K562 (cell line): ENCODE data around the gene NIPA2. TPM values are rescaled to one million over a fixed set of nuclear protein-coding genes. Genes with fewer than 3 reads are reported as not detected.

ENCODE experiments used
- ATAC-seq: fragments of 200-7000 bp; cut with Tn5 transposase; 3 replicates; pipeline ENCODE4 v1.9.1; 2020; ENCODE audit warnings: moderate library complexity
- BruUV-seq: library from RNA; stranded (reverse); fragments of 400-500 nt; replicated peaks from 2 replicates; lab custom pipeline; 2021; lab: Mats Ljungman, UMichigan
- CTCF ChIA-PET: fragments of 300-600 bp; formaldehyde crosslinking; extraction: SDS; loops from one replicate; lab custom pipeline; 2021; ENCODE audit warnings: low intra/inter-chr PET ratio; lab: Yijun Ruan, JAX
- POLR2A ChIA-PET: fragments of 300-600, 350-650 bp; sonication (Branson Sonifier 250); formaldehyde crosslinking; extraction: SDS; loops from one replicate; lab custom pipeline; 2021; ENCODE audit warnings: antibody characterized with exemption, inconsistent platforms; lab: Yijun Ruan, JAX
- DNase-seq, 4 experiments: peaks; one replicate each; pipeline versions ENCODE4 v3.0.0 to v3.0.0-alpha.2; 2011 to 2018; ENCODE audit warnings: low spot score in 3 of 4, mixed read lengths in 3 of 4; ENCODE audit errors: extremely low read depth in 1 of 4
- FAIRE-seq: peaks from 2 replicates; lab custom pipeline; 2011; peaks lifted over from hg19 to GRCh38; lab: Jason Lieb, UNC
- H2AFZ ChIP-seq: 2 replicates; pipeline ENCODE4 v1.6.0; 2011; ENCODE audit warnings: low read depth, low read length, control low read depth, inconsistent platforms
- H3K27ac ChIP-seq: fragments of 200-600 bp; 3 replicates; pipeline ENCODE4 v1.8.0; 2011; ENCODE audit warnings: low read depth, mild to moderate bottlenecking, control low read depth, inconsistent platforms, low read length, moderate library complexity, mixed read lengths; ENCODE audit errors: extremely low read depth
- H3K27me3 ChIP-seq, 2 experiments: fragments of 300-600 bp in 1 of 2; 2 replicates in 1 of 2; 3 replicates in 1 of 2; pipeline versions ENCODE4 v1.6.0 to v1.8.0; 2011; ENCODE audit warnings: inconsistent platforms in 2 of 2, low read length in 2 of 2, mild to moderate bottlenecking in 1 of 2, mixed read lengths in 1 of 2, moderate library complexity in 1 of 2; ENCODE audit not compliant: control insufficient read depth in 2 of 2, insufficient read depth in 2 of 2
- H3K36me3 ChIP-seq: fragments of 300-600 bp; 3 replicates; pipeline ENCODE4 v1.8.0; 2011; ENCODE audit warnings: mild to moderate bottlenecking, low read length, inconsistent platforms; ENCODE audit not compliant: control insufficient read depth, insufficient read depth
- H3K4me1 ChIP-seq, 2 experiments: fragments of 200-600 bp in 1 of 2; replicated peaks in 1 of 2; 2 replicates in 1 of 2; 3 replicates in 1 of 2; pipeline versions ENCODE4 v1.5.1 to v1.8.0; 2011; ENCODE audit warnings: inconsistent platforms in 2 of 2, low read length in 2 of 2, mild to moderate bottlenecking in 1 of 2, mixed read lengths in 1 of 2, moderate library complexity in 1 of 2; ENCODE audit not compliant: control insufficient read depth in 2 of 2, insufficient read depth in 2 of 2
- H3K4me2 ChIP-seq: 2 replicates; pipeline ENCODE4 v1.6.1; 2011; ENCODE audit warnings: low read length, control low read depth, inconsistent platforms, mixed read lengths; ENCODE audit not compliant: insufficient read depth
- H3K4me3 ChIP-seq: fragments of 200-600 bp; sonication (generic), shearing (Covaris generic); 2 replicates; pipeline ENCODE4 v1.5.1; 2016; ENCODE audit warnings: control low read depth, inconsistent platforms
- H3K79me2 ChIP-seq: fragments of 200-600 bp; 3 replicates; pipeline ENCODE4 v1.8.0; 2011; ENCODE audit warnings: low read length, inconsistent platforms; ENCODE audit not compliant: control insufficient read depth, insufficient read depth
- H3K9ac ChIP-seq, 2 experiments: 2 replicates each; pipeline versions ENCODE4 v1.6.0 to v1.6.1; 2011; ENCODE audit warnings: low read depth in 2 of 2, low read length in 2 of 2, control low read depth in 1 of 2, inconsistent platforms in 1 of 2, mild to moderate bottlenecking in 1 of 2, mixed read lengths in 1 of 2; ENCODE audit not compliant: insufficient read depth in 1 of 2
- H3K9me1 ChIP-seq: one replicate; pipeline ENCODE4 v1.6.0; 2011; ENCODE audit warnings: inconsistent platforms, mild to moderate bottlenecking, low read length, moderate library complexity; ENCODE audit not compliant: control insufficient read depth, insufficient read depth
- H3K9me3 ChIP-seq: replicated peaks from 2 replicates; pipeline ENCODE4 v1.5.1; 2011; ENCODE audit warnings: low read depth, low read length, inconsistent platforms; ENCODE audit not compliant: control insufficient read depth, insufficient read depth
- H4K20me1 ChIP-seq: replicated peaks from 2 replicates; pipeline ENCODE4 v1.6.1; 2011; ENCODE audit warnings: low read length, inconsistent platforms, mixed read lengths; ENCODE audit not compliant: control insufficient read depth, insufficient read depth
- CREB1 ChIP-seq, 2 experiments: sonication (generic) in 1 of 2; formaldehyde crosslinking in 1 of 2; IDR thresholded peaks; 2 replicates each; pipeline versions ENCODE4 v1.6.1 to v1.8.0; 2012 to 2022; ENCODE audit warnings: inconsistent platforms in 1 of 2, mild to moderate bottlenecking in 1 of 2, missing genetic modification reagents in 1 of 2, moderate library complexity in 1 of 2
- HMG20A ChIP-seq: fragments of 450-650 bp; formaldehyde crosslinking; conservative IDR thresholded peaks from 2 replicates; pipeline ENCODE4 v1.4.0; 2020; ENCODE audit warnings: mild to moderate bottlenecking, mixed read lengths
- MEF2A ChIP-seq: IDR thresholded peaks from 2 replicates; pipeline ENCODE4 v1.6.1; 2011; ENCODE audit warnings: low read depth, mild to moderate bottlenecking, low read length, moderate library complexity; ENCODE audit not compliant: control insufficient read depth
- XRCC4 ChIP-seq: IDR thresholded peaks from one replicate; pipeline ENCODE4 v1.6.1; 2011; ENCODE audit not compliant: insufficient read depth, insufficient read length; ENCODE audit errors: extremely low read depth
- YY1 ChIP-seq, 3 experiments: IDR thresholded peaks; 2 replicates each; pipeline ENCODE4 v1.6.1; 2011; ENCODE audit warnings: low read length in 2 of 3, mild to moderate bottlenecking in 2 of 3, moderate library complexity in 2 of 3, borderline replicate concordance in 1 of 3, control low read depth in 1 of 3, low read depth in 1 of 3; ENCODE audit not compliant: insufficient read depth in 3 of 3, insufficient replicate concordance in 2 of 3, control insufficient read depth in 1 of 3, insufficient read length in 1 of 3; ENCODE audit errors: extremely low read depth in 1 of 3
- ZNF165 ChIP-seq: fragments of 250-450 bp; sonication (Bioruptor Pico); IDR thresholded peaks from 2 replicates; pipeline ENCODE4 v1.4.0; 2020; ENCODE audit warnings: borderline replicate concordance
- WGBS: fragments of 100-300 bp; shearing (Covaris generic); methylation state at CpG from one replicate; pipeline ENCODE4 v1.1.6; 2016; ENCODE audit warnings: low coverage, mixed read lengths; ENCODE audit not compliant: insufficient coverage; ENCODE audit errors: missing lambda C conversion rate; 5-methylcytosine and 5-hydroxymethylcytosine counted together
- in situ Hi-C: fragments of 300-500 bp; cut with MboI; formaldehyde crosslinking; loops from 4 replicates; pipeline ENCODE4 v1.15.0; 2018; ENCODE audit warnings: inconsistent platforms, mixed read lengths
- intact Hi-C: fragments of 100-400 bp; cut with micrococcal nuclease; formaldehyde crosslinking; loops from 2 replicates; pipeline ENCODE4 v1.14.2; 2022
- polyA plus RNA-seq, 8 experiments: library from polyadenylated mRNA; depleted of rRNA in 4 of 8; stranded (reverse) in 5 of 8; unstranded in 3 of 8; fragments of >200 nt; fragmentation: Nextera tagmentation in 2 of 8; fragmentation: Illumina TruSeq in 1 of 8; extraction: Ambion mirVana in 2 of 8; extraction: Trizol in 1 of 8; gene quantifications; 2 replicates each; pipeline versions ENCODE4 v1.2.1 to v1.2.3, GENCODE V29; 2011 to 2014; ENCODE audit warnings: inconsistent platforms in 1 of 8, missing spikeins in 1 of 8
- total RNA-seq, 7 experiments: library from RNA; depleted of rRNA in 6 of 7; stranded (reverse); fragments of >200 nt in 6 of 7; fragmentation: Illumina TruSeq in 2 of 7; extraction: Trizol in 2 of 7; gene quantifications; 2 replicates each; pipeline versions ENCODE4 v1.2.1 to v1.2.3, GENCODE V29; 2011 to 2021; ENCODE audit warnings: low replicate concordance in 1 of 7

The NIPA2 gene
- total and polyA plus RNA-seq, 9 of the 15 experiments (the other 6 are each of a cell fraction or from before 2014, with no cell fraction given), result 18.7 to 107 (median 87.3) TPM

DNA sequence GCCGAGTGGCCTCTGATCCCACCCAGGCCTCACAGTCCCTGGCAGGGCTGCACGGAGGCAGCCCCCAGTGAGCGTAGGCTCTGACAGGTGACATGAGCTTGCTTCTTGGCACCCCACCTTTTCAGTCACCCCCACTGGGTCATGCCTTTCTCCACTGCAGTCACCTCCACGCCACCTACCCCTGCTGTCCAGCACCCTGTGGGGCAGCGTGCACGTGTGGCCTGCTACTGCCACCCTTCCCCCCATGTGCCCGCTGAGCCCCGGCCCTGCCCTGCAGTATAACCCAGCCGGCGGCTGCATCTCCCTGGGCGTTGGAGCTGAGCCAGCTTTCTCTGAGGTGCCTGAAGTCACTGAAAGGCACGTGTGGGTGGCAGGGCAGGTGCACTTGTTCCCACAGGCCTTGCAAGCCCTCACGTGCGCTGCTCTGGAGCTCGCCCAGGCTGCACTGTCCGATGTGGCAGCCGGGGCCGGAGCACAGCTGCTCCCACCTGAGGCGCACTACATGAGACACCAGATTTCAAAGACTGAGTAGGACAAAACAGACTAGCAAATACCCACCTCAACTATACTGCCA lies 65.6 kb downstream of the NIPA2 start:
- ATAC-seq (no peak), FAIRE-seq (no peak), DNase-seq (no peak)
- H4K20me1 ChIP-seq, result no peaks in the 10 kb centered on the region
- BruUV-seq, result no TSS peak
- H3K27ac ChIP-seq, result no peak overlapping the region
- no peak overlapping the region for H3K4me2 ChIP-seq
- H3K79me2 ChIP-seq, result no peaks in the 10 kb centered on the region
- in situ Hi-C loops (no loop called here), intact Hi-C loops (no loop called here)
- no peak overlapping the region for H3K9ac ChIP-seq
- WGBS, result 85% methylated on average over 18 of the region's 19 CpGs
- no peaks in the 10 kb centered on the region for H3K27me3 ChIP-seq
- TF ChIP-seq CREB1 (IDR thresholded peaks at IDR 0.05) (no peak), CREB1 (CRISPR knock-in tag; IDR thresholded peaks at IDR 0.05) (no peak), MEF2A (no peak), ZNF165 (CRISPR knock-in tag) (no peak), XRCC4 (no peak), YY1 (IDR thresholded peaks at IDR 0.05; ENCODE audit: borderline replicate concordance in 1 of 3, control insufficient read depth in 1 of 3, extremely low read depth in 1 of 3, insufficient read depth in 3 of 3, insufficient read length in 1 of 3, insufficient replicate concordance in 2 of 3, low read depth in 1 of 3, low read length in 2 of 3) (no peak), HMG20A (CRISPR knock-in tag) (no peak)
- CTCF ChIA-PET, result no interaction called here
- POLR2A ChIA-PET, result interaction anchor here (0.5 kb wide), 1 partner anchor 723 kb away, joined by 3 read pairs; no protein-coding TSS in a partner anchor
- H2AFZ ChIP-seq, result no peak overlapping the region
- H3K9me1 ChIP-seq, result no peaks in the 10 kb centered on the region
- no peaks in the 10 kb centered on the region for H3K9me3 ChIP-seq
- peaks cover 40% of the 10 kb centered on the region; the same call in 1 of the 3 replicates for H3K36me3 ChIP-seq
- peaks cover 0 to 3% of the 10 kb centered on the region in 2 experiments; a peak in 2 of 5 replicates for H3K4me1 ChIP-seq
- H3K4me3 ChIP-seq, result no peak overlapping the region
